Lower lobe of right lung (tissue), 2 donors: ENCODE results near the gene TLL2. TPM values are rescaled to one million over a fixed set of nuclear protein-coding genes. Genes with fewer than 3 reads are reported as not detected.

Experiments
- ATAC-seq, 2 donors: fragments of 200-7000 bp; cut with Tn5 transposase; one replicate each; pipeline ENCODE4 v1.9.1; 2020 to 2022; ENCODE audit warnings: mild to moderate bottlenecking in 2 of 2, moderate library complexity in 2 of 2
- DNase-seq: peaks from one replicate; pipeline ENCODE4 v3.0.0-alpha.2; 2020
- H3K27ac ChIP-seq: fragments of 200-600 bp; one replicate; pipeline ENCODE4 v1.8.0; 2022
- H3K27me3 ChIP-seq: fragments of 200-600 bp; one replicate; pipeline ENCODE4 v1.8.0; 2022; ENCODE audit warnings: low read depth
- H3K36me3 ChIP-seq: fragments of 200-600 bp; one replicate; pipeline ENCODE4 v1.8.0; 2022; ENCODE audit warnings: mild to moderate bottlenecking
- H3K4me1 ChIP-seq: fragments of 200-600 bp; one replicate; pipeline ENCODE4 v1.8.0; 2022
- H3K4me3 ChIP-seq: fragments of 200-600 bp; one replicate; pipeline ENCODE4 v1.8.0; 2022; ENCODE audit warnings: mild to moderate bottlenecking
- H3K9me3 ChIP-seq: fragments of 200-600 bp; one replicate; pipeline ENCODE4 v1.8.0; 2022
- intact Hi-C: fragments of 100-400 bp; cut with DNase I; formaldehyde crosslinking; loops from one replicate; pipeline ENCODE4 v1.11.0; 2022
- total RNA-seq: library from RNA; stranded (reverse); fragmentation: NEBNext Ultra II Directional; extraction: Animal tissue kit (Norgen Biotek cat#: 25700); gene quantifications from one replicate; pipeline ENCODE4 v1.2.1, GENCODE V29; 2021
- TF ChIP-seq, protein P1 (sequence below): fragments of 200-600 bp; IDR thresholded peaks from one replicate; pipeline ENCODE4 v1.8.0; 2022; ENCODE audit warnings: antibody characterized with exemption, mild to moderate bottlenecking
- donor health status: DM: no; HTN: yes; CAD: no; lungs with severe emphysema.

Gene TLL2
- total RNA-seq, 1 donor from 2014 or later = not detected

DNA sequence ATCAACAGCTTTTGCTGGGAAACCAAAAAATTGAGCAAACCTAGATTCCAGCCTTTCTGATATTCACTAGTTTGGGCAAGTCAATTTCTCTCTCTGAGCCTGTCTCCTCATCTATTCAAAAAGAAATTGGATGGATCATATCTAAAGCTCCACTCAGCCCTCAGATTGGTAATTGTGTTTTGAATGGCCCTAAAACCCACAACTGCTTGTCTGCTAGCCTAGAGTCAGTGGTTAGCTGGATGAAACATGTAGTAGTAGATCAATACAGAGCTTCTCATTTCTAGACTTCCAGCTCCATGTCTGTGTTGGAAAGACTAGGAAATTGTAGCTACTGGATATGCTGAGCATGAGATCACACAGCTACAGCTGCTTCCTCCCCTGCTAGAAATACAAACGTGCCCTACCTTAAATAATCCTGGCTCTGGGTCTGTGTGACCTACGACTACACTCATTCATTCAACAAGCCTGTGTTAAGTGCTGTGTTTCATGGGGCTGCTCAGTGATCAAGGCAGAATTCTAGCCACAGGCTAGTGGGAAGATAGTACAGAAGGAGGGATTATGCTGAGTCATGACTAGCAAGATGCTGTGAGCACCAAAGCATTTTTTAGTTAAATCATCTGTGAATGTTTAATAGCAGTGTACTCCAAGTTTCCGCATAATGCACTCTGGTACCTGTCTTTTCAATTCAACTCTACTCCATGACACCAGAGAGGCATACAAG lies 193.8 kb downstream of the TLL2 start:
- intact Hi-C loops = no loop called here
- no peak for DNase-seq
- no peak for ATAC-seq

DNA sequence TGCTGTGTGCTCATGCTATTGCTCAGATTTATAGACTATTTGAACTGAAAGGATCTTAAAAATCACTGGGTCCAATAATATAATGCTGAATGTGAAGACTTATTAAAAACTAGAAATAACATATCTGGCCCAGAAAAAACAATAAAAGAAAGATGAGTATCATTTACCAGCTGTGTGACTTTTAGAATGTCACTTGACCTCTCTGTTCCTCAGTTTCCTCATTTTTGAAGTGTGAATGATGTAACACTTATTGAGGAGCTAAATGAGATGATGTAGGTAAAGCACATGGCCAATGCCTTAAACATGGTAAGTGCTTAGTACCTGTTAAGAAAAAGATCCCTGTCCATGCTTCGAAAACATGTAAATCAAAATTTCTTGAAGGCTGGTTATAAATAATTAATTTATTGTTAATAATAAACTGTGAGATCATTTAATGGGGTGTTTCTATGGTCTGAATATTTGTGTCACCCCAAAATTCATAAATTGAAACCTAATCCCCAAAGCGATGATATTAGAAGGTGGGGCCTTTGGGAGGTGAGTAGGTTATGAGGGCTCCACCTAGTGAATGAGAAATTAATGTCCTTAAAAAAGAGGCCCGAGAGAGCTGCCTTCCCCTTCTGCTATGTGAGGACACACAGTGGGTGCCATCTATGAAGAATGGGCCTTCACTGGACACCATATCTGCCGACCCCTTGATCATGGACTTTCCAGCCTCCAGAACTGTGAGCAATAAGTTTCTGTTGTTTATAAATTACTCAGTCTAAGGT lies 196.5 kb downstream of the TLL2 start:
- no peak for ATAC-seq
- TF ChIP-seq, protein P1, sequence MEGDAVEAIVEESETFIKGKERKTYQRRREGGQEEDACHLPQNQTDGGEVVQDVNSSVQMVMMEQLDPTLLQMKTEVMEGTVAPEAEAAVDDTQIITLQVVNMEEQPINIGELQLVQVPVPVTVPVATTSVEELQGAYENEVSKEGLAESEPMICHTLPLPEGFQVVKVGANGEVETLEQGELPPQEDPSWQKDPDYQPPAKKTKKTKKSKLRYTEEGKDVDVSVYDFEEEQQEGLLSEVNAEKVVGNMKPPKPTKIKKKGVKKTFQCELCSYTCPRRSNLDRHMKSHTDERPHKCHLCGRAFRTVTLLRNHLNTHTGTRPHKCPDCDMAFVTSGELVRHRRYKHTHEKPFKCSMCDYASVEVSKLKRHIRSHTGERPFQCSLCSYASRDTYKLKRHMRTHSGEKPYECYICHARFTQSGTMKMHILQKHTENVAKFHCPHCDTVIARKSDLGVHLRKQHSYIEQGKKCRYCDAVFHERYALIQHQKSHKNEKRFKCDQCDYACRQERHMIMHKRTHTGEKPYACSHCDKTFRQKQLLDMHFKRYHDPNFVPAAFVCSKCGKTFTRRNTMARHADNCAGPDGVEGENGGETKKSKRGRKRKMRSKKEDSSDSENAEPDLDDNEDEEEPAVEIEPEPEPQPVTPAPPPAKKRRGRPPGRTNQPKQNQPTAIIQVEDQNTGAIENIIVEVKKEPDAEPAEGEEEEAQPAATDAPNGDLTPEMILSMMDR = no peak
- no peaks in the 10 kb centered on the region for H3K4me1 ChIP-seq
- no peak overlapping the region for H3K4me3 ChIP-seq
- no peaks in the 10 kb centered on the region for H3K9me3 ChIP-seq
- H3K27ac ChIP-seq = no peak overlapping the region
- H3K27me3 ChIP-seq = no peaks in the 10 kb centered on the region
- no peak for DNase-seq
- no peaks in the 10 kb centered on the region for H3K36me3 ChIP-seq
- intact Hi-C loops = no loop called here

More for the DNA sequence above, 193.8 kb downstream of the TLL2 start:
- H3K27ac ChIP-seq = no peak overlapping the region
- TF ChIP-seq, protein P1 = no peak
- H3K36me3 ChIP-seq = no peaks in the 10 kb centered on the region
- no peaks in the 10 kb centered on the region for H3K9me3 ChIP-seq
- H3K4me1 ChIP-seq = no peaks in the 10 kb centered on the region
- no peaks in the 10 kb centered on the region for H3K27me3 ChIP-seq
- no peak overlapping the region for H3K4me3 ChIP-seq

Other genes with a start within 250 kb of the TLL2 start
- gene BLNK, start 242.4 kb downstream of the TLL2 start, total RNA-seq = 11.2 TPM
- gene DNTT, start 209.5 kb downstream of the TLL2 start, total RNA-seq = not detected
- gene OPALIN, start 154.9 kb downstream of the TLL2 start, total RNA-seq = not detected
- gene TM9SF3, start 73.1 kb upstream of the TLL2 start, total RNA-seq = 112 TPM
- 71.6 TPM for gene PIK3AP1, start 206.6 kb upstream of the TLL2 start, total RNA-seq